Upper lobe of right lung (tissue), 1 donor: ENCODE data around the gene AMOTL1. TPM values are rescaled to one million over a fixed set of nuclear protein-coding genes. Genes with fewer than 3 reads are reported as not detected.

Experiments
- ATAC-seq: fragments of 200-7000 bp; cut with Tn5 transposase; one replicate; pipeline ENCODE4 v1.9.1; 2020; ENCODE audit warnings: mild to moderate bottlenecking, moderate library complexity
- DNase-seq: peaks from one replicate; pipeline ENCODE4 v3.0.0-alpha.2; 2020
- H3K27ac ChIP-seq: fragments of 200-600 bp; one replicate; pipeline ENCODE4 v1.8.0; 2022
- H3K27me3 ChIP-seq: fragments of 200-600 bp; one replicate; pipeline ENCODE4 v1.8.0; 2022; ENCODE audit warnings: mild to moderate bottlenecking
- H3K36me3 ChIP-seq: fragments of 200-600 bp; one replicate; pipeline ENCODE4 v1.8.0; 2022
- H3K4me1 ChIP-seq: fragments of 200-600 bp; one replicate; pipeline ENCODE4 v1.8.0; 2022
- H3K4me3 ChIP-seq: fragments of 200-600 bp; one replicate; pipeline ENCODE4 v1.8.0; 2022; ENCODE audit warnings: mild to moderate bottlenecking
- H3K9me3 ChIP-seq: fragments of 200-600 bp; one replicate; pipeline ENCODE4 v1.8.0; 2022
- intact Hi-C: fragments of 100-400 bp; cut with DNase I; formaldehyde crosslinking; loops from one replicate; pipeline ENCODE4 v1.11.0; 2022
- total RNA-seq: library from RNA; stranded (reverse); fragmentation: NEBNext Ultra II Directional; extraction: Animal tissue kit (Norgen Biotek cat#: 25700); gene quantifications from one replicate; pipeline ENCODE4 v1.2.1, GENCODE V29; 2021
- TF ChIP-seq, protein P1 (sequence below): fragments of 200-600 bp; IDR thresholded peaks from one replicate; pipeline ENCODE4 v1.8.0; 2022; ENCODE audit warnings: antibody characterized with exemption
- donor health status: DM: no; HTN: yes; CAD: no; lungs with severe emphysema.

AMOTL1 gene
- total RNA-seq, 1 donor from 2014 or later = 62.5 TPM

DNA sequence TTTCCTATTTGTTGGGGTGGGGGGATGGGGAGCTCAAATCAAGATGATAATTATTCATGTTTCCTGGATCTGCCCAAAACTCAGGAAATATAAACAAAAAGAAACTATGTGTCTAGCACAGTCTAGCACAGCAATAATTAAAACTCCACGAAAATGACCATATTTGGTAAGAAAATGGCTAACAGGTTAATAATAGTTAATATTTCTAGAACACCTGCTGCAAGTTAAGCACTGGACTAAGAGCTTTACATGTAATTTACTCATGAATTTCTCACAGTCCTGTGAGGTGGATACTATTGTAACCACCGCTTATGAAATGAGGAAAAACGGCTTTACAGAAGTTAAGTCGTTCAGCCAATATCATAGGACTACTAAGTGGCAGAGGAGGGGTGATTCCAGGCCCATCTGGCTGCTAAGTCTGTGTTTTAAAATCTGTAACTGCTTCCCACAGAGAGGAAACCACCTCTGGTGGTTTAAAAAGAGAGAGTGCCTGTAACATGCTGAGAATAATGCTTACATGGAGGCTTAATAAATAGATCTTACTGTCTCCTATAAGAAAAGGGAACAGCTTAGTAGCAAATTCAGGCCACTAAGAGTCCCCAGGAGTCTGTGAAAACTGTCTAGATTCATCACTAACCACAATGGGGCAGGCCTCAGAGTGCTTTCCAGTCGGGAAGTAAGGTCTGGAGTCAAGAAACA, 11.0 kb upstream of the AMOTL1 start:
- Histone ChIP-seq H3K27me3 (no peaks in the 10 kb centered on the region), H3K9me3 (no peaks in the 10 kb centered on the region), H3K27ac (no peak overlapping the region), H3K4me3 (no peak overlapping the region), H3K4me1 (no peaks in the 10 kb centered on the region), H3K36me3 (no peaks in the 10 kb centered on the region)
- ATAC-seq (no peak), DNase-seq (no peak)
- intact Hi-C loops = no loop called here
- TF ChIP-seq, protein P1, sequence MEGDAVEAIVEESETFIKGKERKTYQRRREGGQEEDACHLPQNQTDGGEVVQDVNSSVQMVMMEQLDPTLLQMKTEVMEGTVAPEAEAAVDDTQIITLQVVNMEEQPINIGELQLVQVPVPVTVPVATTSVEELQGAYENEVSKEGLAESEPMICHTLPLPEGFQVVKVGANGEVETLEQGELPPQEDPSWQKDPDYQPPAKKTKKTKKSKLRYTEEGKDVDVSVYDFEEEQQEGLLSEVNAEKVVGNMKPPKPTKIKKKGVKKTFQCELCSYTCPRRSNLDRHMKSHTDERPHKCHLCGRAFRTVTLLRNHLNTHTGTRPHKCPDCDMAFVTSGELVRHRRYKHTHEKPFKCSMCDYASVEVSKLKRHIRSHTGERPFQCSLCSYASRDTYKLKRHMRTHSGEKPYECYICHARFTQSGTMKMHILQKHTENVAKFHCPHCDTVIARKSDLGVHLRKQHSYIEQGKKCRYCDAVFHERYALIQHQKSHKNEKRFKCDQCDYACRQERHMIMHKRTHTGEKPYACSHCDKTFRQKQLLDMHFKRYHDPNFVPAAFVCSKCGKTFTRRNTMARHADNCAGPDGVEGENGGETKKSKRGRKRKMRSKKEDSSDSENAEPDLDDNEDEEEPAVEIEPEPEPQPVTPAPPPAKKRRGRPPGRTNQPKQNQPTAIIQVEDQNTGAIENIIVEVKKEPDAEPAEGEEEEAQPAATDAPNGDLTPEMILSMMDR = no peak

DNA sequence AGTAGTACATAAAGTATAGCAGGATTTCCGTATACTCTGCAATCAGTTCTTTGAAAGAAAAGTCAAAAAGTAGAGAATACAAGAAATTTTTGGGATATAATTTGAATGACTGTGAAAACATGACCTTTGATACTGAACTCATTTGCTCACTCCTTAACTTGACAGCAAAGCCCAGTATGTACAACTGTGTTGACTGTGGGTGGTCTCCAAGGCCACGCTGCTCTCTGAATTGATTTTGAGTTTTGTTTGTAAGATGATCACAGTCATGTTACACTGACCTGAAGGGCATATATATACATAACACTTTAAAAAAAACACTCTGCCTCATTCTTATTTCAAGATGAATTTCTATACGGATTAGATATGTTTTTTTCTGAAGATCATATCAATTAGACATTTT, 9.5 kb upstream of the AMOTL1 start:
- intact Hi-C loops = no loop called here
- Histone ChIP-seq H3K36me3 (no peaks in the 10 kb centered on the region), H3K4me1 (no peaks in the 10 kb centered on the region), H3K4me3 (no peak overlapping the region), H3K27me3 (no peaks in the 10 kb centered on the region), H3K9me3 (no peaks in the 10 kb centered on the region), H3K27ac (no peak overlapping the region)
- ATAC-seq (no peak), DNase-seq (no peak)
- TF ChIP-seq, protein P1 = no peak

DNA sequence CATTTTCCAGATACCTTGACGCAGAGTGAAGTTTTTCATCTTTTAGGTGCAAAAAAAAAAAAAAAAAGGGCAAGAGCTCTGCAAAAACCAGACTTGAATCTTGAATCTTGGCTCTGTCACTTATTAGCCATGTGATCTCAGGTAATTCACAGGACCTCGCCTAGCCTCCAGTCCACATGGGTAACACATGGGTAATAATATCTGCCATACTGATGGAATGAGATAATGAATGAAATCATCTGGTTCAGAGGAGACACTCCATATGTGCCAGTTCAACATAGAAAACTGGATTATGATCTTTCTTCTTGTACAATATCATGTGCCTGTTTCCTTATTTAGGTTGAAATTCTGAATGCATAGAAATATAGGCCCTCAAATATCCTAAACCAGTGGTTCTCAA, 8.6 kb upstream of the AMOTL1 start:
- Histone ChIP-seq H3K4me3 (no peak overlapping the region), H3K9me3 (no peaks in the 10 kb centered on the region)
- intact Hi-C loops = no loop called here

DNA sequence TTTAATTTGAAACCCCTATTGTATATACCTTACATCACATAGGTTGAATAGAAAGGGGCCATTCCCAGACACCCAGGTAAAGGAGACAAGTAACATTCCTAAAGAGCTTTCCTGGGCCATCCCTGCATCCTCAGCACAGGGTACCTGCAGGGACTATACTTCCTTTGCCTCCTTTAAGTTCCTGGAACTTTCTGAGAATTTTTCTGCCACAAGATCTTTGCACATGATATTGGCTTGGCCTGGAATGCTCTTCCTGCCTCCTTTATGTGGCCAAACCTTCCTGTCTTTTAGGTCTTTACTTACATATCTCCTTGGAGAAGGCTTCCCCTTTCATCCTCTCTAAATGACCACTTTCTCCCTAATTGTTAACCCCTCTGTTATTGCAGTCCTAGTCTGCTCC, 7.9 kb upstream of the AMOTL1 start:
- Histone ChIP-seq H3K27ac (no peak overlapping the region), H3K4me1 (no peaks in the 10 kb centered on the region), H3K27me3 (no peaks in the 10 kb centered on the region), H3K4me3 (no peak overlapping the region), H3K9me3 (no peaks in the 10 kb centered on the region), H3K36me3 (no peaks in the 10 kb centered on the region)
- TF ChIP-seq, protein P1 = no peak
- DNase-seq (no peak), ATAC-seq (no peak)
- intact Hi-C loops = no loop called here

More for the DNA sequence above, 8.6 kb upstream of the AMOTL1 start:
- DNase-seq (no peak), ATAC-seq (no peak)
- H3K36me3 ChIP-seq = no peaks in the 10 kb centered on the region
- H3K27ac ChIP-seq = no peak overlapping the region
- H3K4me1 ChIP-seq = no peaks in the 10 kb centered on the region
- no peaks in the 10 kb centered on the region for H3K27me3 ChIP-seq
- TF ChIP-seq, protein P1 = no peak

DNA sequence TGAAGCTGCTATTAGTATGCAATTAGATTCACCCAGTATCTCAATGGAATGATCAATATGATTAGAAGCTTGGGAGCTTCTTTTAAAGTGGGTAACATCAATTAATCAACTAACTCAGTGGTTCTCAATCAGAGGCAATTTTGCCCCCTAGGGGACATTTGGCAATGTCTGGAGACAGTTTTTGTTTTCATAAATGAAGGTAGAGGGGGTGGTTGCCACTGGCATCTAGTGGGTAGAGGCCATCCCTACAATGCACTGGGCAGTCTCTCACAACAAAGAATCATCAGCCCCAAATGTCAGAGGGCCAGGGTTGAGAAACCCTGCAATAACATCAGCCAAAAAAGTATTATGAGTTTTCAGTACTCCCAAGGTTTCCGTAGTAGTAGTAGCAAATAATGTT, 5.9 kb upstream of the AMOTL1 start:
- ATAC-seq (peak; percentile 32), DNase-seq (no peak)
- Histone ChIP-seq H3K4me1 (no peaks in the 10 kb centered on the region), H3K9me3 (no peaks in the 10 kb centered on the region), H3K27me3 (no peaks in the 10 kb centered on the region), H3K4me3 (no peak overlapping the region), H3K36me3 (no peaks in the 10 kb centered on the region), H3K27ac (no peak overlapping the region)
- TF ChIP-seq, protein P1 = peak; percentile 35
- intact Hi-C loops = no loop called here

DNA sequence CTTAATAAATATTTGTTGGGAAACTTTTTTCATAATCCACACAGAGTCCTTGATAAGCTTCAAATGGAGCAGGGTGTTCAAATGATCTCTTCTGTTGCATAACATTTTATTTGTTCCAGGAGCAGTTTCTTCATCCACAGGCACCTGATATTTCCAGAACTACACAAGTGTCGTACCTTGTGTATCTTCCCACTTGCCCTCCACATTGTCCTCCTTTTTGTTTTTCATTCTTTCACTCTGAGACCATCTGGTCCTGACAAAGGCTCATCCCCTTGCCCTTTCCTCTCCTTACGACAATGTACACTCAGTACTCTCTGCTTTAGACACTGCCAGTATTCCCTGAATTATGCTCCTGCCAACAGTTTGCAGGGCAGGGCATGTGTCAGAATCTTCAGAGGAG, 5.2 kb upstream of the AMOTL1 start:
- intact Hi-C loops = no loop called here
- Histone ChIP-seq H3K27me3 (no peaks in the 10 kb centered on the region), H3K36me3 (no peaks in the 10 kb centered on the region), H3K9me3 (no peaks in the 10 kb centered on the region), H3K4me3 (no peak overlapping the region), H3K27ac (no peak overlapping the region), H3K4me1 (no peaks in the 10 kb centered on the region)
- peak; percentile 49 for ATAC-seq
- no peak for DNase-seq
- TF ChIP-seq, protein P1 = no peak
